ENCODE results near the gene CDC42BPA.

CDC42BPA gene

GRCh38 chr1:226985239-226985838 is 333.0 kb downstream of the CDC42BPA start:
- DNase-seq (ENCODE audit: low read depth in 2 of 2), result no peak
- TF ChIP-seq, protein P1, sequence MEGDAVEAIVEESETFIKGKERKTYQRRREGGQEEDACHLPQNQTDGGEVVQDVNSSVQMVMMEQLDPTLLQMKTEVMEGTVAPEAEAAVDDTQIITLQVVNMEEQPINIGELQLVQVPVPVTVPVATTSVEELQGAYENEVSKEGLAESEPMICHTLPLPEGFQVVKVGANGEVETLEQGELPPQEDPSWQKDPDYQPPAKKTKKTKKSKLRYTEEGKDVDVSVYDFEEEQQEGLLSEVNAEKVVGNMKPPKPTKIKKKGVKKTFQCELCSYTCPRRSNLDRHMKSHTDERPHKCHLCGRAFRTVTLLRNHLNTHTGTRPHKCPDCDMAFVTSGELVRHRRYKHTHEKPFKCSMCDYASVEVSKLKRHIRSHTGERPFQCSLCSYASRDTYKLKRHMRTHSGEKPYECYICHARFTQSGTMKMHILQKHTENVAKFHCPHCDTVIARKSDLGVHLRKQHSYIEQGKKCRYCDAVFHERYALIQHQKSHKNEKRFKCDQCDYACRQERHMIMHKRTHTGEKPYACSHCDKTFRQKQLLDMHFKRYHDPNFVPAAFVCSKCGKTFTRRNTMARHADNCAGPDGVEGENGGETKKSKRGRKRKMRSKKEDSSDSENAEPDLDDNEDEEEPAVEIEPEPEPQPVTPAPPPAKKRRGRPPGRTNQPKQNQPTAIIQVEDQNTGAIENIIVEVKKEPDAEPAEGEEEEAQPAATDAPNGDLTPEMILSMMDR (IDR thresholded peaks at IDR 0.05; ENCODE audit: low read depth, low read length), result no peak
- no peak overlapping the region for H3K4me3 ChIP-seq (replicated peaks in 1 of 2; ENCODE audit: low read depth in 2 of 2, low read length in 2 of 2)

GRCh38 chr1:226984521-226985238 is 333.6 kb downstream of the CDC42BPA start:
- TF ChIP-seq, protein P1 (IDR thresholded peaks at IDR 0.05; ENCODE audit: low read depth, low read length), result no peak
- DNase-seq (ENCODE audit: low read depth in 2 of 2), result no peak

GRCh38 chr1:226983992-226984364 is 334.3 kb downstream of the CDC42BPA start:
- DNase-seq (ENCODE audit: low read depth in 2 of 2), result no peak
- TF ChIP-seq, protein P1 (IDR thresholded peaks at IDR 0.05; ENCODE audit: low read depth, low read length), result no peak
- no peak overlapping the region for H3K4me3 ChIP-seq (replicated peaks in 1 of 2; ENCODE audit: low read depth in 2 of 2, low read length in 2 of 2)

More at GRCh38 chr1:226984521-226985238, 333.6 kb downstream of the CDC42BPA start:
- no peak overlapping the region for H3K4me3 ChIP-seq (replicated peaks in 1 of 2; ENCODE audit: low read depth in 2 of 2, low read length in 2 of 2)

DNA sequence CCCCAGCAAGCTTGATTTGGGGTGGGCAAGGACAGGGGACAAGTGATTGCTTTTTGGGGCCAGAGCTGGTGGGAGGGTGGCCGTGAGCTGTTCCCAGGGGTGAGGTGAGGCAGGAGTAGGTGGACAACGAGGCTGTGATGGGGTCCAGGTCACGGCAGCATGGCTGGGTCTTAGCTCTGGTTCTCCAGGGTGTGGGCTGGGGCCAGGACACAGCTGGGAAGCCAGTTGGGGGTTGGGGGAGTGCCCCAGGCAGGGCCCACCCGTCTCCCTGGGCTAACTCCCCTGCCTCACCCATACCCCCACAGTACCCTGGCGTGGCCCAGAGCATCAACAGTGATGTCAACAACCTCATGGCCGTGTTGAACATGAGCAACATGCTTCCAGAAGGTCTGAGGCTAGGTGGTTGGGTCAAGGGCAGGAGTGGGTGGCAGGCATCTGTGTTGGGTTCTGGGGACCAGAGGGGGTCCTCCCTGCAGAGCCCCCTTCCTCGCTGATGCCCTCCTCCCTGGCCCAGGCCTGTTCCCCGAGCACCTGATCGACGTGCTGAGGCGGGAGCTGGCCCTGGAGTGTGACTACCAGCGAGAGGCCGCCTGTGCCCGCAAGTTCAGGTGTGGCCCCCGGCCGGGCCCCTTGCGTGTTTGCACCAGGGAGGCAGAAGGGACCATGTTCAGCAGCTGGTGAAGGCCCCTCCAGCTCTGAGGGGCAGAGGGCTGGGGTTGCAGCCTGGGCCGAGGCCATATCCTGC is 334.9 kb downstream of the CDC42BPA start:
- H3K4me3 ChIP-seq (replicated peaks in 1 of 2; ENCODE audit: low read depth in 2 of 2, low read length in 2 of 2), result no peak overlapping the region
- TF ChIP-seq, protein P1 (IDR thresholded peaks at IDR 0.05; ENCODE audit: low read depth, low read length), result no peak
- no peak for DNase-seq (ENCODE audit: low read depth in 2 of 2)

- TF ChIP-seq, protein P1 (IDR thresholded peaks at IDR 0.05; ENCODE audit: low read depth, low read length), result no peak
- DNase-seq (ENCODE audit: low read depth in 2 of 2), result no peak
- H3K4me3 ChIP-seq (replicated peaks in 1 of 2; ENCODE audit: low read depth in 2 of 2, low read length in 2 of 2), result no peak overlapping the region
Observed at GRCh38 chr1:226982451-226983177, 335.7 kb downstream of the CDC42BPA start.

DNA sequence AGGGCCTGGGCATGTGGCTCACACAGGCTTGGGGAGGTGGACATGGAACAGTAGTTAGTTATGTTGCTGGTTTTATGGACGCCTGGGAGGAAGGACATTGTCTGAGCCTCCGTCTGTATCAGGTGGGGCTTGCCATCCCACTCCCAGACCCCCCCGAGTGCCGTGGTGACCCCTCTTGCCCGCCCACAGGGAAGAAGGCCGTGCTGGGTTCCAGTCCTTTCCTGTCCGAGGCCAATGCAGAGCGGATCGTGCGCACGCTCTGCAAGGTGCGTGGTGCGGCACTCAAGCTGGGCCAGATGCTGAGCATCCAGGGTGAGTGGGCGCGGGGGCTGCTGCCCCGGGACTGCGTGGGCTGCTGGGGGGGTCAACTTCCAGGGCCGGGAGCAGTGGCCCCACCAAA is 336.5 kb downstream of the CDC42BPA start:
- no peak for DNase-seq (ENCODE audit: low read depth in 2 of 2)
- no peak overlapping the region for H3K4me3 ChIP-seq (replicated peaks in 1 of 2; ENCODE audit: low read depth in 2 of 2, low read length in 2 of 2)
- TF ChIP-seq, protein P1 (IDR thresholded peaks at IDR 0.05; ENCODE audit: low read depth, low read length), result no peak

Measured in cardiac fibroblast (primary cell).